K562 (cell line): ENCODE data around the gene PIK3CB. TPM values are rescaled to one million over a fixed set of nuclear protein-coding genes. Genes with fewer than 3 reads are reported as not detected.
A peak's percentile ranks its signal among the peaks of the same experiment; 100 is the strongest.

Experiments
- CBFA2T3 ChIP-seq: fragments of 450-650 bp; IDR thresholded peaks from 2 replicates; pipeline ENCODE4 v1.6.1; 2017
- CCAR2 ChIP-seq: fragments of 200-400 bp; formaldehyde crosslinking; IDR thresholded peaks from 2 replicates; pipeline ENCODE4 v1.6.1; 2017; ENCODE audit warnings: mild to moderate bottlenecking, low read depth, low read length
- FOXP1 ChIP-seq: sonication (generic); formaldehyde crosslinking; IDR thresholded peaks from 2 replicates; pipeline ENCODE4 v1.8.0; 2022; ENCODE audit warnings: mild to moderate bottlenecking, missing genetic modification reagents
- GTF2B ChIP-seq: IDR thresholded peaks from 2 replicates; pipeline ENCODE4 v1.6.1; 2011; ENCODE audit not compliant: insufficient read length; ENCODE audit errors: extremely low read depth
- KAT7 ChIP-seq: sonication (generic); formaldehyde crosslinking; IDR thresholded peaks from 2 replicates; pipeline ENCODE4 v1.8.0; 2022; ENCODE audit warnings: missing genetic modification reagents, mild to moderate bottlenecking, borderline replicate concordance
- KDM1A ChIP-seq, 2 experiments: fragments of 450-650 bp; IDR thresholded peaks; 2 replicates each; pipeline ENCODE4 v1.6.1; 2016; ENCODE audit warnings: mild to moderate bottlenecking in 2 of 2
- LCOR ChIP-seq: sonication (generic); formaldehyde crosslinking; IDR thresholded peaks from 2 replicates; pipeline ENCODE4 v1.8.0; 2022; ENCODE audit warnings: mild to moderate bottlenecking, missing genetic modification reagents
- MYBL2 ChIP-seq, 2 experiments: fragments of 450-650 bp in 1 of 2; sonication (generic) in 1 of 2; formaldehyde crosslinking in 1 of 2; IDR thresholded peaks; 2 replicates each; pipeline versions ENCODE4 v1.6.1 to v1.8.1; 2017 to 2022; ENCODE audit warnings: borderline replicate concordance in 1 of 2, inconsistent platforms in 1 of 2, low read depth in 1 of 2, mild to moderate bottlenecking in 1 of 2, missing genetic modification reagents in 1 of 2, moderate library complexity in 1 of 2
- NFIC ChIP-seq: fragments of 450-650 bp; IDR thresholded peaks from 2 replicates; pipeline ENCODE4 v1.6.1; 2017; ENCODE audit warnings: mild to moderate bottlenecking, inconsistent platforms
- NRF1 ChIP-seq, 2 experiments: fragments of 450-650 bp; IDR thresholded peaks in 1 of 2; conservative IDR thresholded peaks in 1 of 2; 2 replicates each; pipeline ENCODE4 v1.6.1; 2014; ENCODE audit warnings: mild to moderate bottlenecking in 2 of 2
- PHF21A ChIP-seq: fragments of 450-650 bp; IDR thresholded peaks from 2 replicates; pipeline ENCODE4 v1.6.1; 2017; ENCODE audit warnings: low read depth, borderline replicate concordance
- PHF8 ChIP-seq: fragments of 200-600 bp; sonication (generic); IDR thresholded peaks from 2 replicates; pipeline ENCODE4 v1.6.1; 2012; ENCODE audit warnings: mixed run types, mild to moderate bottlenecking, inconsistent platforms, low read length, moderate library complexity, borderline replicate concordance
- RBM39 ChIP-seq: fragments of 200-400 bp; formaldehyde crosslinking; optimal IDR thresholded peaks from 2 replicates; pipeline ENCODE3; 2018; ENCODE audit warnings: low read depth, low read length
- SFPQ ChIP-seq: fragments of 200-400 bp; formaldehyde crosslinking; IDR thresholded peaks from 2 replicates; pipeline ENCODE4 v1.6.1; 2017; ENCODE audit warnings: mild to moderate bottlenecking, low read depth, low read length, moderate library complexity
- SP1 ChIP-seq: sonication (generic); formaldehyde crosslinking; IDR thresholded peaks from 2 replicates; pipeline ENCODE4 v1.8.1; 2022; ENCODE audit warnings: mild to moderate bottlenecking, missing genetic modification reagents
- STAT5A ChIP-seq: IDR thresholded peaks from 2 replicates; pipeline ENCODE4 v1.6.1; 2012; ENCODE audit warnings: low read length, inconsistent platforms, borderline replicate concordance
- ZKSCAN1 ChIP-seq: fragments of 150-350 bp; IDR thresholded peaks from 2 replicates; pipeline ENCODE4 v1.6.1; 2016; ENCODE audit warnings: low read depth, low read length
- ZKSCAN8 ChIP-seq: fragments of 200-800 bp; sonication (Bioruptor generic); IDR thresholded peaks from 2 replicates; pipeline ENCODE4 v1.6.1; 2016; ENCODE audit warnings: missing genetic modification characterization, missing compliant biosample characterization
- ZNF134 ChIP-seq: fragments of 250-450 bp; sonication (Bioruptor Pico); conservative IDR thresholded peaks from 2 replicates; pipeline ENCODE4 v1.4.0; 2020
- ZNF592 ChIP-seq: fragments of 450-650 bp; IDR thresholded peaks from 2 replicates; pipeline ENCODE4 v1.6.1; 2017; ENCODE audit warnings: antibody characterized with exemption, mild to moderate bottlenecking
- polyA plus RNA-seq, 8 experiments: library from polyadenylated mRNA; depleted of rRNA in 4 of 8; stranded (reverse) in 5 of 8; unstranded in 3 of 8; fragments of >200 nt; fragmentation: Nextera tagmentation in 2 of 8; fragmentation: Illumina TruSeq in 1 of 8; extraction: Ambion mirVana in 2 of 8; extraction: Trizol in 1 of 8; gene quantifications; 2 replicates each; pipeline versions ENCODE4 v1.2.1 to v1.2.3, GENCODE V29; 2011 to 2014; ENCODE audit warnings: inconsistent platforms in 1 of 8, missing spikeins in 1 of 8
- total RNA-seq, 7 experiments: library from RNA; depleted of rRNA in 6 of 7; stranded (reverse); fragments of >200 nt in 6 of 7; fragmentation: Illumina TruSeq in 2 of 7; extraction: Trizol in 2 of 7; gene quantifications; 2 replicates each; pipeline versions ENCODE4 v1.2.1 to v1.2.3, GENCODE V29; 2011 to 2021; ENCODE audit warnings: low replicate concordance in 1 of 7

Gene PIK3CB
- total and polyA plus RNA-seq, 9 of the 15 experiments (the other 6 are each of a cell fraction or from before 2014, with no cell fraction given), result 15.3 to 62.6 (median 28.3) TPM

GRCh38 chr3:138862924-138863775 lies 28.4 kb upstream of the PIK3CB start (continued):
- TF ChIP-seq FOXP1 (CRISPR knock-in tag) (0 out of 2 replicates have a peak, but pooled peaks have one; percentile 39), KDM1A (IDR thresholded peaks at IDR 0.05) (peak; percentile 92 to 93), RBM39 (no peak), ZNF134 (CRISPR knock-in tag) (0 out of 2 replicates have a peak, but pooled peaks have one; percentile 44), GTF2B (peak; percentile 90), PHF21A (0 out of 2 replicates have a peak, but pooled peaks have one; percentile 74), SFPQ (no peak), ZKSCAN1 (no peak), ZKSCAN8 (CRISPR knock-in tag) (peak; percentile 51; the same call in 1 of the 2 replicates), CCAR2 (no peak), KAT7 (peak; percentile 24; the same call in 1 of the 2 replicates), NFIC (peak; percentile 45), LCOR (0 out of 2 replicates have a peak, but pooled peaks have one; percentile 33), CBFA2T3 (peak; percentile 84), MYBL2 (IDR thresholded peaks at IDR 0.05; ENCODE audit: low read depth) (no peak), MYBL2 (CRISPR knock-in tag; IDR thresholded peaks at IDR 0.05; ENCODE audit: borderline replicate concordance) (no peak), ZNF592 (peak; percentile 97; the same call in 1 of the 2 replicates), NRF1 (conservative IDR thresholded peaks at IDR 0.05 in 1 of 2, IDR thresholded peaks at IDR 0.05 in 1 of 2) (0 out of 4 replicates have a peak, but pooled peaks have one; percentile 11 to 35), SP1 (CRISPR knock-in tag) (peak; percentile 10; the same call in 1 of the 2 replicates), PHF8 (peak; percentile 16; the same call in 1 of the 2 replicates), STAT5A (peak; percentile 53; the same call in 1 of the 2 replicates)
